Measurements from ENCODE around the gene NOC2L.

DNA sequence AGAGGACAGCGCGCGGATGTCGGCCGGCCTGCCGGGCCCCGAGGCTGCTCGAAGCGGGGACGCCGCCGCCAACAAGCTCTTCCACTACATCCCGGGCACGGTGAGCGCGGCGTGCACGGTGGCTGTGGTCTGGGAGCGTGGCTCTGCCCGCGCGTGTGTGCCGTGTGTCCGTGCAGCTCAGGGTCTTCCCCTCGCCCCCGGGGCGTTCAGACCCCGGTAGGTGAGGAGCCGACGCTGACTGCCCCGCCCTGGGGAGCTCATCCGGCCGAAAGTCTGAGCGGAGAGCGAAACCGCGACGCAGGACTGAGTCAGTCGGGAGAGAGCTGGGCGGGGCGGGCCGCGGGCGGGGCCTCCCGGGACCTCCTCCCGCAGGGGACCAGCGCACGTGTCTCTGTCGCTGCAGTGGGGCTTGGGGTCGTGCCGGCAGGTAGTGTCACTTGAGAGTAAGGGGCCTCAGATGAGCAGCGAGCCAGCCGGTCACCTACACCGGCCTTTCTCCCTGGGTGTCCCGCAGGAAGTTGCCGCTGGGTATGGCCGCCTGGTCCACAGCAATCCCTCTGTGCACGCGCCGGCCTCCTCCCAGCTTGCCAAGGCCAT is 7.7 kb upstream of the NOC2L start:
- TF ChIP-seq TAF1 (IDR thresholded peaks at IDR 0.05; ENCODE audit: low read depth) (no peak; the same call in 1 of the 2 replicates), TCF12 (IDR thresholded peaks at IDR 0.05; ENCODE audit: low read depth) (no peak), CREB1 (IDR thresholded peaks at IDR 0.05; ENCODE audit: low read depth) (no peak), CEBPB (IDR thresholded peaks at IDR 0.05) (no peak), EP300 (IDR thresholded peaks at IDR 0.05; ENCODE audit: borderline replicate concordance) (no peak), TEAD4 (IDR thresholded peaks at IDR 0.05) (no peak), NFIC (IDR thresholded peaks at IDR 0.05) (no peak), EGR1 (IDR thresholded peaks at IDR 0.05) (no peak), ZBTB7A (IDR thresholded peaks at IDR 0.05; ENCODE audit: low read depth) (peak; percentile 50; the same call in 1 of the 2 replicates), FOXM1 (IDR thresholded peaks at IDR 0.05; ENCODE audit: borderline replicate concordance, low read depth) (no peak), YY1 (IDR thresholded peaks at IDR 0.05; ENCODE audit: low read depth) (no peak), RAD21 (IDR thresholded peaks at IDR 0.05; ENCODE audit: low read depth) (no peak)
- TF ChIP-seq, protein P1, sequence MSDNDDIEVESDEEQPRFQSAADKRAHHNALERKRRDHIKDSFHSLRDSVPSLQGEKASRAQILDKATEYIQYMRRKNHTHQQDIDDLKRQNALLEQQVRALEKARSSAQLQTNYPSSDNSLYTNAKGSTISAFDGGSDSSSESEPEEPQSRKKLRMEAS (IDR thresholded peaks at IDR 0.05): peak; percentile 71; the same call in 1 of the 2 replicates
- TF ChIP-seq, protein P2, sequence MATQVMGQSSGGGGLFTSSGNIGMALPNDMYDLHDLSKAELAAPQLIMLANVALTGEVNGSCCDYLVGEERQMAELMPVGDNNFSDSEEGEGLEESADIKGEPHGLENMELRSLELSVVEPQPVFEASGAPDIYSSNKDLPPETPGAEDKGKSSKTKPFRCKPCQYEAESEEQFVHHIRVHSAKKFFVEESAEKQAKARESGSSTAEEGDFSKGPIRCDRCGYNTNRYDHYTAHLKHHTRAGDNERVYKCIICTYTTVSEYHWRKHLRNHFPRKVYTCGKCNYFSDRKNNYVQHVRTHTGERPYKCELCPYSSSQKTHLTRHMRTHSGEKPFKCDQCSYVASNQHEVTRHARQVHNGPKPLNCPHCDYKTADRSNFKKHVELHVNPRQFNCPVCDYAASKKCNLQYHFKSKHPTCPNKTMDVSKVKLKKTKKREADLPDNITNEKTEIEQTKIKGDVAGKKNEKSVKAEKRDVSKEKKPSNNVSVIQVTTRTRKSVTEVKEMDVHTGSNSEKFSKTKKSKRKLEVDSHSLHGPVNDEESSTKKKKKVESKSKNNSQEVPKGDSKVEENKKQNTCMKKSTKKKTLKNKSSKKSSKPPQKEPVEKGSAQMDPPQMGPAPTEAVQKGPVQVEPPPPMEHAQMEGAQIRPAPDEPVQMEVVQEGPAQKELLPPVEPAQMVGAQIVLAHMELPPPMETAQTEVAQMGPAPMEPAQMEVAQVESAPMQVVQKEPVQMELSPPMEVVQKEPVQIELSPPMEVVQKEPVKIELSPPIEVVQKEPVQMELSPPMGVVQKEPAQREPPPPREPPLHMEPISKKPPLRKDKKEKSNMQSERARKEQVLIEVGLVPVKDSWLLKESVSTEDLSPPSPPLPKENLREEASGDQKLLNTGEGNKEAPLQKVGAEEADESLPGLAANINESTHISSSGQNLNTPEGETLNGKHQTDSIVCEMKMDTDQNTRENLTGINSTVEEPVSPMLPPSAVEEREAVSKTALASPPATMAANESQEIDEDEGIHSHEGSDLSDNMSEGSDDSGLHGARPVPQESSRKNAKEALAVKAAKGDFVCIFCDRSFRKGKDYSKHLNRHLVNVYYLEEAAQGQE (IDR thresholded peaks at IDR 0.05; ENCODE audit: low read depth): no peak
